Activated T-cell treated with anti-CD3 and anti-CD28 coated beads, Interleukin-2, amount 50 U/mL, for 48 hours (primary cell): Measurements from ENCODE around the gene PLXND1.
A peak's percentile ranks its signal among the peaks of the same experiment; 100 is the strongest.

Source experiments
- DNase-seq, 2 experiments: peaks; one replicate each; pipeline ENCODE4 v3.0.0-alpha.2; 2020

The PLXND1 gene

DNA sequence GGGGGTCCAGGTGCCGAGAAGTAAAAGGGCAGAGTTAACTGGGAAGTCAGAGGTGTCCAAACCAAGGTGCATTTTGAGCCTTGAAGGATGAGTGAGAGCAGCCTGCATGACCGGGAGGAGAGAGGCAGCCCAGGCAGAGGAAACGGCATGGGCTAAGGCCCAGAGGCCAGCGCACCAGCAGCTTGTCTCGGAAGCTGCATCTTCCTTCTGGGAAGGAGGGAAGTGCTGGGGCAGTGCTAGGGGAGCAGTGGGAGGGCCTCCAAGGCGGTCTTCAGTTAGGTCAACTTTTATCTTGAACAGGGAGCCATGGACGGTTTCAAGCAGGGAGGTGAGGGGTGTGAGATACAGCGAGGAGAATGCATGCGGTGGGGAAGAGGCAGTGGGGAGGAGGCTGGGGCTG is 62.5 kb downstream of the PLXND1 start:
- DNase-seq: no peak

DNA sequence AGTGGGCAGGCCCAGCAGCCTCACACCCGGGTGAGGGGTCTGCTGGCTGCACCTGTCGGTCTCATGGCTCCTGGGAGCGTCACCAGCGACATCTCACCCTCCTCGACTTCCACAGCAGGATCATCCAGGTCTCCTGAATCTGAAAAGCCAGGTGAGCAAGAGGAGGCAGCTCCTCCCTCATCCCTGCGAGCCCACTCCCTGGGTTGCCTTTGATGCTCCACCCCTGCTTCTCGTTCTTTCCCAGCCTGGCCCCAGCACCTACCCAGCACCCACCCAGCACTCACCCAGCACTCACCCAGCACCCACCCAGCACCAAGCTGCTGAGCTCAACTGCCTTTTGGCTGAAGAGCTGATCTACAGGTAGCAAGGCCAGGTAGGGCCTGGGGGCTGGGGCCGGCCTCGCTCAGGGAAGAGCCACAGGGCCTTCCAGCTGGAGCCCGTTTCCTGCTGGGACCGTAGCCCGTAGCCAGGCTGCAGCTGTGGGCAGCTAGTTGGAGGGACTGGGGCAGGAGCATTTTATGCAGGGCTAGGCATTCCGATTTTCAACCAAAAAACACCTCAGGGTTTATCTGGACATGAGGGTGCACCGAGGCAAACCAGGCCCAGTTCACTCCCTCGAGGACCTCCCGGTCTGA is 63.2 kb downstream of the PLXND1 start, which contains the start of gene H1-8:
Gene H1-8, plus strand, starts transcription at position 20 of the 635 bp plus-strand sequence. Its CDS starts 44 bp downstream, at position 64.
- DNase-seq: no peak

DNA sequence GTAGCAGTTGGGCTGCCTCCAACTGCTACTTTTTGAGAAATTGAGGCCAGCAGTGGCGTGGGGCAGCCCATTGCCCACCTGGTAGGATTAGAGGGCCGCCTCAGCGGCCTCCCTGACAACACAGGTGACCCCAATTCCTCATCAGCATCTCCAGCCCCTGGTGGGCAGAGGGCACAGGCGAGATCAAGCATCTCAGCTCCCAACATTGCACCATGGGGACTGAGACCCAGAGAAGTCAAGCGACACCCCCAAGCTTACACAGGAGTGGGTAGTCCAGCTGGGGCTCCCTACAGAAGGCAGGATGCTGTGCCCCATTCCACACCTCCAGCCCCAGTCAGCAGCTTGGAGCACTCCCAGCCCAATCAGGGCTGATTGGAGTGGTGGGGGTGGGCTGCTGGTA is 63.7 kb downstream of the PLXND1 start:
- DNase-seq: no peak

DNA sequence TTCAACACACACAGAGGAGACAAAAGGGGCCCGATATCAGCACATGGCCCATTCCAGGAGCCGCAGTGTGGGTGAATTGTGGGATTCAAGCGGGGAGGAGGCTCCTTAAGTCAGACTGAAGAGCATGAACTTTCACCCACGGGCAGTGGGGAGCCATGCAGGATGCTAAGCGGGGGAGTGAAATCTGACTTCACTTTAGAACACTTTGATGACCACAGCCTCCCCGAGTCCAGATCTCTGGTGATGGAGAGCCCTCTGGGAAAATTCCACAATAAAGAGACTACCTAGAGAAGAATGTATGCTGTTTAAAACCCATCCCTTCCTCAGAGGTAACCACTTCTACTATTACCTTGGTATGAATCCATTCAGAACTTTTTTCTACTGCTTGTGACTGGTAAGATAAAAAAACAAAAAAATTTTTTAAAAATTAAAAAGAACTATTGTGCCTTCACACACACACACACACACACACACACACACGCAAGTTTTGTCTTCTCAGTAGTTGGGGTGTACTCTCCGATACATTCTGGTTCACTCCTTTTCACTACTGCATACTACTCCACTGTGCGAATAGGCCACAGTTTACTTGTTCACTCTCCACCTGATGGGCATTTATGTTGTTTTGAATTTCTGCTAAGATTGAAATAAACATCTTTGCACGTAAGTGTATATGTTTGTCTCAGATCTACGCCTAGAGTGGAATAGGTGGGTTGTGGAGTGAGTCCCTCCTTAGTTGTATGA is 65.5 kb downstream of the PLXND1 start:
- DNase-seq: no peak

DNA sequence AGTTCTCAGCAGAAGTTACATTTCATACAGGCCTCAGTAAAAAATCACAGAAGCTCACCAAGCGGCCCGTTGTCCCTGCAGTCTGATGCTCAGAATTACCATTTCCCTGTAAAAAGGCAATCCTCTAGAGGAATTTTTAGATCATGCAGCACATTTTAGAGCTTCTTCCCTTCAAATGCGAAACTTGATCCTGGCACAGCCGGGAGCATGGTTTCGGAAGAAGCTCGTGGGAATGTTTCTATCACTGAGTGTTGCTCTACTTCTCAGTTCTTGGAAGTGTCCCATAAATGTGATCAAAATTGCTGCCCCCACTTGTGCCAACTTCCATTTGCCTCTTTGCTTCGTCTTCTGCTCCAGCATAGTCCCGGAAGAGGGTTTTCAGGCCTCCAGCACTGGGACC is 67.3 kb downstream of the PLXND1 start:
- DNase-seq: no peak

DNA sequence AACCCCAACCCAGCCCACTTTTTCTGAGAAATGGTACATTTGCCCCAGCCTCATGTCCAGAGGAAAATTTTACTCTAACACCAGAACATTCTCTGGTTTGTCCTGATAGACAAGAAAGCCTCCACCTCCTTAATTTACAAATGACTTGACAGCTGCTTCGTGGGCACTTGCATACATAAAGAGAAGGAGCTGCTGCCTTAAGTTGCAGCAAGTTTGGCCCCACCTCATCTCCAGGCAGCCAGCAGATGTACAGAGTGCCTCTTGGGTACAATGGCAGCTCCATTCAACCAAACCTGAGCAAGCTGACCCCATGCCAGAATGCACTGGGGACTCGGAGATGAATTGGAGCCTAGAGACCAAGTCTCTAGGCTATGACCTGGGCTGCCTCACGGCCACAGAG is 69.7 kb downstream of the PLXND1 start:
- no peak for DNase-seq

DNA sequence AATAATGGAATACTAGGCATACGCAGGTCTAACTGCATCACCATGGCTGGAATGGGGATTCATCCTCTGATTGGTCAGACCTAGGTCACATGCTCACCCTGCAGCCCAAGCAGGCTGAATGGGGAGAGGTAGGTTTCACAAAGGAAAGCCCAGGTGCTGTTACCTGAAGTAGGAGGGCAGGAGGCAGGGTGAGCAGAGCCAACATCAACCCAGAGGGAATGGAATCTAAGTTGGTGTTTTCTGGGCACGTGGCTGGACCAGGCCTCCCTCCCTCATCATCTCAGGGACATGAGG is 70.2 kb downstream of the PLXND1 start:
- DNase-seq: no peak

DNA sequence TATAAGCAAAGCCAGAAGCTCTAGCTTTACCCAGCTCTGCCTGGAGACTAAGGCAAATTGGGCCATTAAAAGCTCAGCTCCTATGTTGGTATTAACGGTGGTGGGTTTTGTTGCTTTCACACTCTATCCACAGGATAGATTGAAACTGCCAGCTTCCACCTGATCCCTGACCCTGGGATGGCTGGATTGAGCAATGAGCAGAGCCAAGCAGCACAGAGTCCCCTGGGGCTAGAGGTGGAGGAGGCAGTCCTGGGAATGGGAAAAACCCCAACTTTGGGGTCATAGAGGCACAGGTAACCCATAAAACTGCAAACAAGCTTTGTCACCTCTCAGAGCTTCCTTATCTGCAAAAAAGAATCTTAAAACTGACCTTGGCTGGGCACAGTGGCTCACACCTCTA is 71.4 kb downstream of the PLXND1 start:
- DNase-seq: no peak

DNA sequence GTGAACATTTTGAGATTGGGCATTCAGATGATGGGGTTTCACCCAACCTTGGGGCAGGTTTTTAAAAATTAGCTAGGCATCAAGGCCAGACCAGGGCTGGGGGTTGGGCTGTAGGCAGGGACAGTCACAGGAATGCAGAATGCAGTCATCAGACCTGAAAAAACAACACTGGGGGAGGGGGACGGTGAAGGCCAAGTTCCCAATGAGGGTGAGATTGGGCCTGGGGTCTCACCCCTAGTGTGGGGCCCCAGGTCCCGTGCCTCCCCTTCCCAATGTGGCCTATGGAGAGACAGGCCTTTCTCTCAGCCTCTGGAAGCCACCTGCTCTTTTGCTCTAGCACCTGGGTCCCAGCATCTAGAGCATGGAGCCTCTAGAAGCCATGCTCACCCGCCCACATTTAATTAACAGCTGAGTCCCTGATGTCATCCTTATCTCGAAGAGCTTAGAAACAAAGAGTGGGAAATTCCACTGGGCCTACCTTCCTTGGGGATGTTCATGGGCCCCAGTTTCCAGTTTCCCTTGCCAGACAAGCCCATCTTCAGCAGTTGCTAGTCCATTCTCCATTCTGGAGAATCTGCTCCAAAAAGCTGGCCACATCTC is 71.9 kb downstream of the PLXND1 start:
- no peak for DNase-seq

DNA sequence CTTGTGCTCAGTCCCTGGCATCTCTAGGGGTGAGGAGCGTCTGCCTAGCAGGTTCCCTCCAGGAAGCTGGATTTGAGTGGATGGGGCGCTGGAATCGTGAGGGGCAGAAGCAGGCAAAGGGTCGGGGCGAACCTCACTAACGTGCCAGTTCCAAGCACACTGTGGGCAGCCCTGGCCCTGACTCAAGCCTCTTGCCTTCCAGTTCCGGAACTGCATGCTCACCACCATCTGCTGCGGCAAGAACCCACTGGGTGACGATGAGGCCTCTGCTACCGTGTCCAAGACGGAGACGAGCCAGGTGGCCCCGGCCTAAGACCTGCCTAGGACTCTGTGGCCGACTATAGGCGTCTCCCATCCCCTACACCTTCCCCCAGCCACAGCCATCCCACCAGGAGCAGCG is 73.1 kb downstream of the PLXND1 start:
- DNase-seq: no peak

DNA sequence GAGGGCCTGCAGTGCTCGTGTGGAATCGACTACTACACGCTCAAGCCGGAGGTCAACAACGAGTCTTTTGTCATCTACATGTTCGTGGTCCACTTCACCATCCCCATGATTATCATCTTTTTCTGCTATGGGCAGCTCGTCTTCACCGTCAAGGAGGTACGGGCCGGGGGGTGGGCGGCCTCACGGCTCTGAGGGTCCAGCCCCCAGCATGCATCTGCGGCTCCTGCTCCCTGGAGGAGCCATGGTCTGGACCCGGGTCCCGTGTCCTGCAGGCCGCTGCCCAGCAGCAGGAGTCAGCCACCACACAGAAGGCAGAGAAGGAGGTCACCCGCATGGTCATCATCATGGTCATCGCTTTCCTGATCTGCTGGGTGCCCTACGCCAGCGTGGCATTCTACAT is 74.2 kb downstream of the PLXND1 start:
- DNase-seq: no peak

DNA sequence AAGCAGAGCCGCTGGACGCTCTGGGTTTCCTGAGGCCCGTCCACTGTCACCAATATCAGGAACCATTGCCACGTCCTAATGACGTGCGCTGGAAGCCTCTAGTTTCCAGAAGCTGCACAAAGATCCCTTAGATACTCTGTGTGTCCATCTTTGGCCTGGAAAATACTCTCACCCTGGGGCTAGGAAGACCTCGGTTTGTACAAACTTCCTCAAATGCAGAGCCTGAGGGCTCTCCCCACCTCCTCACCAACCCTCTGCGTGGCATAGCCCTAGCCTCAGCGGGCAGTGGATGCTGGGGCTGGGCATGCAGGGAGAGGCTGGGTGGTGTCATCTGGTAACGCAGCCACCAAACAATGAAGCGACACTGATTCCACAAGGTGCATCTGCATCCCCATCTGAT is 74.8 kb downstream of the PLXND1 start:
- no peak for DNase-seq

DNA sequence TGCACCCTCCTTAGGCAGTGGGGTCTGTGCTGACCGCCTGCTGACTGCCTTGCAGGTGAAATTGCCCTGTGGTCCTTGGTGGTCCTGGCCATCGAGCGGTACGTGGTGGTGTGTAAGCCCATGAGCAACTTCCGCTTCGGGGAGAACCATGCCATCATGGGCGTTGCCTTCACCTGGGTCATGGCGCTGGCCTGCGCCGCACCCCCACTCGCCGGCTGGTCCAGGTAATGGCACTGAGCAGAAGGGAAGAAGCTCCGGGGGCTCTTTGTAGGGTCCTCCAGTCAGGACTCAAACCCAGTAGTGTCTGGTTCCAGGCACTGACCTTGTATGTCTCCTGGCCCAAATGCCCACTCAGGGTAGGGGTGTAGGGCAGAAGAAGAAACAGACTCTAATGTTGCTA is 75.7 kb downstream of the PLXND1 start:
- no peak for DNase-seq

DNA sequence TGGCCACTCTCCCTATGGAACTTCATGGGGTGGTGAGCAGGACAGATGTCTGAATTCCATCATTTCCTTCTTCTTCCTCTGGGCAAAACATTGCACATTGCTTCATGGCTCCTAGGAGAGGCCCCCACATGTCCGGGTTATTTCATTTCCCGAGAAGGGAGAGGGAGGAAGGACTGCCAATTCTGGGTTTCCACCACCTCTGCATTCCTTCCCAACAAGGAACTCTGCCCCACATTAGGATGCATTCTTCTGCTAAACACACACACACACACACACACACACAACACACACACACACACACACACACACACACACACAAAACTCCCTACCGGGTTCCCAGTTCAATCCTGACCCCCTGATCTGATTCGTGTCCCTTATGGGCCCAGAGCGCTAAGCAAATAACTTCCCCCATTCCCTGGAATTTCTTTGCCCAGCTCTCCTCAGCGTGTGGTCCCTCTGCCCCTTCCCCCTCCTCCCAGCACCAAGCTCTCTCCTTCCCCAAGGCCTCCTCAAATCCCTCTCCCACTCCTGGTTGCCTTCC is 76.2 kb downstream of the PLXND1 start:
- no peak for DNase-seq

DNA sequence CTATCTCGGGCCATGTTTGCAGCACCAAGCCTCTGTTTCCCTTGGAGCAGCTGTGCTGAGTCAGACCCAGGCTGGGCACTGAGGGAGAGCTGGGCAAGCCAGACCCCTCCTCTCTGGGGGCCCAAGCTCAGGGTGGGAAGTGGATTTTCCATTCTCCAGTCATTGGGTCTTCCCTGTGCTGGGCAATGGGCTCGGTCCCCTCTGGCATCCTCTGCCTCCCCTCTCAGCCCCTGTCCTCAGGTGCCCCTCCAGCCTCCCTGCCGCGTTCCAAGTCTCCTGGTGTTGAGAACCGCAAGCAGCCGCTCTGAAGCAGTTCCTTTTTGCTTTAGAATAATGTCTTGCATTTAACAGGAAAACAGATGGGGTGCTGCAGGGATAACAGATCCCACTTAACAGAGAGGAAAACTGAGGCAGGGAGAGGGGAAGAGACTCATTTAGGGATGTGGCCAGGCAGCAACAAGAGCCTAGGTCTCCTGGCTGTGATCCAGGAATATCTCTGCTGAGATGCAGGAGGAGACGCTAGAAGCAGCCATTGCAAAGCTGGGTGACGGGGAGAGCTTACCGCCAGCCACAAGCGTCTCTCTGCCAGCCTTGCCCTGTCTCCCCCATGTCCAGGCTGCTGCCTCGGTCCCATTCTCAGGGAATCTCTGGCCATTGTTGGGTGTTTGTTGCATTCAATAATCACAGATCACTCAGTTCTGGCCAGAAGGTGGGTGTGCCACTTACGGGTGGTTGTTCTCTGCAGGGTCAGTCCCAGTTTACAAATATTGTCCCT is 76.9 kb downstream of the PLXND1 start:
- DNase-seq: no peak

DNA sequence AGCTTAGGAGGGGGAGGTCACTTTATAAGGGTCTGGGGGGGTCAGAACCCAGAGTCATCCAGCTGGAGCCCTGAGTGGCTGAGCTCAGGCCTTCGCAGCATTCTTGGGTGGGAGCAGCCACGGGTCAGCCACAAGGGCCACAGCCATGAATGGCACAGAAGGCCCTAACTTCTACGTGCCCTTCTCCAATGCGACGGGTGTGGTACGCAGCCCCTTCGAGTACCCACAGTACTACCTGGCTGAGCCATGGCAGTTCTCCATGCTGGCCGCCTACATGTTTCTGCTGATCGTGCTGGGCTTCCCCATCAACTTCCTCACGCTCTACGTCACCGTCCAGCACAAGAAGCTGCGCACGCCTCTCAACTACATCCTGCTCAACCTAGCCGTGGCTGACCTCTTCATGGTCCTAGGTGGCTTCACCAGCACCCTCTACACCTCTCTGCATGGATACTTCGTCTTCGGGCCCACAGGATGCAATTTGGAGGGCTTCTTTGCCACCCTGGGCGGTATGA is 77.8 kb downstream of the PLXND1 start, which contains the start of gene RHO:
Gene RHO, plus strand, starts transcription at position 51 of the 512 bp plus-strand sequence. Its CDS starts 95 bp downstream, at position 146.
- DNase-seq: no peak

DNA sequence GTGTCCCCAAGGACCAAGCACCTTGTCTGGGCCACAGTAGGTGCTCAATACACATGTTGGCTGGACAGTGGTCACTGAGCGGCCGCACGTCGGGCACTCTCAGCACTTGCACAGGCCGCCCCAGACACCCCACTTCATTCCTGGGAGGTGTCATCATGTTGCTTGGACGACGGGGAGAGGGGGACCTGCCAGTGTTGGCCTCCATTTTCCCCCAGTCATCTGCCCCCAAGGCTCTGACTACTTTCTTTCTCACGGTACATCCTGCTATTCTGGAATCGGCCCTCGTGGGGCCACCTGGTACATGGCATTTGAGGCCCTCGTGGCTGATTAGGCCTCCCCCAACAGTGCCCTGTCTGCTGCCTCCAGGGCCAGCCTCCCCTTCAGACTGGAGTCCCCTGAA is 79.2 kb downstream of the PLXND1 start:
- DNase-seq: no peak

DNA sequence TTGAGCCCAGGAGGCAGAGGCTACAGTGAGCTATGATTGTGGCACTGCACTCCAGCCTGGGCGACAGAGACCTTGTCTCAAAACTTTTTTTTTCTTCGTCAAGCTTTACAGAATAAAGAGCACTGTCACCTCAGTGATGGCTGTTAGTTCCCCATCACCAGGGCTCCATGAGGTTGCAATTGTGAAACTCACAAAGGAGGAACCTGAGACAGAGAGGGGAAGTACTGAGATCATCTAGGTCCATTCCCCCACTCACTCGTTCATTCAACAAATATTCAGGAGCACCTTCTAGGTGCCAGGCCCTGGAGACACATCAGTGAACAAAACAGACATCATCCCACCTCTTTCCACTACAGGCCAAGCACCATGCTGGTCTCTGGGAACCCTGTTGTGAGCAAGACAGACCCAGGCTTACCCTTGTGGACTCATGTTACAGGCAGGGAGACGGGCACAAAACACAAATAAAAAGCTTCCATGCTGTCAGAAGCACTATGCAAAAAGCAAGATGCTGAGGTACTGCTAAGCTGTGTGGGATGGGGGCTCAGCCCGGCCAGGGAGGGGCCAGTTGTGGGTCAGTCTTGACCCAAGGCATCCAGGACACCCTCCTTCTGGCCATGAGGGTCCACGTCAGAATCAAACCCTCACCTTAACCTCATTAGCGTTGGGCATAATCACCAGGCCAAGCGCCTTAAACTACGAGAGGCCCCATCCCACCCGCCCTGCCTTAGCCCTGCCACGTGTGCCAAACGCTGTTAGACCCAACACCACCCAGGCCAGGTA is 80.2 kb downstream of the PLXND1 start:
- no peak for DNase-seq

DNA sequence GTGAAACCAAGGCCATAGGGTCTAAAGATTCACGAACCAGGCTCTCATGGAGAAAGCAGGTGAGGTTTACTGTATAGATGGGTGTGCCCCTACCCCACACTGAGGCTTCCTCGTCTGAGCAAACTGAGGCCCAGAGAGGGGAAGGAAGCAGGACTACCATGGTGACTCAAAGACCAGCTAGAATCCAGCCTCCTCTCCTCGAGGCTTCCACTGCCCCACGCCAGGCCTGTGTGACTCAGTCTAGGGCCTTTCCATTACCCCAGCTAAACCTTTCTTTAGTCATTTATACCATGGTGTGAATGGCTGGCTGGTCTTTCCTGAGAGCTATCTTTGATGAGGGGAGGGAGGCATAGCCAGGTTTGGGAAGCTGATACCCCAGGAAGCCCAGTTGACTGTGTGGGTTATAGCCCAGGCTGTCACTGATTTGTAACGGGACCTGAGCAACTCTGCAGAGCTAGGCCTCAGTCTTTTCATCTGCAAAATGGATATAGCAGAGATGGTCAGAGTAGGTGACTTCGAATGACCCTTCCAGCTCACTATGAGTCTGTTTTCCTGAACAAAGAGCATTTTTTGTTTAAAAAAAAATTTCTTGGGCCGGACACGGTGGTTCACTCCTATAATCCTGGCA is 81.0 kb downstream of the PLXND1 start:
- peak; percentile 25 for DNase-seq

DNA sequence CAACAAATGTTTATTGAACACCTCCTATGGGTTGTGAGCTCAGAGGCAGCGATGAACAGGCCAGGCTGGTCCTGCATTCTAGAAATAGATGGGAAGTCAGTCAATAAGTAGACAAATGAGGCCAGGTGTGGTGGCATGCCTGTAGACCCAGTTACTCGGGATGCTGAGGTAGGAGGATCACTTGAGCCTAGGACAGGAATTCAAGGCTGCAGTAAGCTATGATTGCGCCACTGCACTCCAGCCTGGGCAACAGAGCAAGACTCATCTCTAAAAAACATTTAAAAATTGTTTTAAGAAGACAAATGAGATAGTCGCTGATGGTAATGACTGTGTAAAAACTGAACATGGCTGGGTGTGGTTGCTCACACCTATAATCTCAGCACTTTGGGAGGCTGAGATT is 82.4 kb downstream of the PLXND1 start:
- DNase-seq: no peak

DNA sequence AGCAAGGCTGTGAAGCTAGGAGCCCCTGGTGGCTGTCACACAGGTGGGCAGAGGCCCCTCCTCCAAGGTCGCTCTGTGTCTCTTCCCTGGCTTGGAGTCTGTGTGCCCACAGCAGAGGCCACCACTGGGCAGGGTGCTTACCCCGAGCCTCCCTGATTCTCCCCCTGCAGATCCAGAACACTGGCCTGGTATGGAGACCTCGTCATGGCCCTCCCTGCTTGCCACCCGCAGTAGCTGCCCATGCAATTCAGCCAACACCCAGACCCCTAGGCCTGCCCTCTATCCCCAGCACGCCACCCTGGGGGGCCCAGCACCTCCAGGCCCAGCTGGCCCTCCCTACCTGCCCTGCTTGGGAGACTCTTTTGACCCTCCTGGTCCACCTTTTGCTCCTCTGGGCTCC is 83.5 kb downstream of the PLXND1 start:
- DNase-seq: no peak

DNA sequence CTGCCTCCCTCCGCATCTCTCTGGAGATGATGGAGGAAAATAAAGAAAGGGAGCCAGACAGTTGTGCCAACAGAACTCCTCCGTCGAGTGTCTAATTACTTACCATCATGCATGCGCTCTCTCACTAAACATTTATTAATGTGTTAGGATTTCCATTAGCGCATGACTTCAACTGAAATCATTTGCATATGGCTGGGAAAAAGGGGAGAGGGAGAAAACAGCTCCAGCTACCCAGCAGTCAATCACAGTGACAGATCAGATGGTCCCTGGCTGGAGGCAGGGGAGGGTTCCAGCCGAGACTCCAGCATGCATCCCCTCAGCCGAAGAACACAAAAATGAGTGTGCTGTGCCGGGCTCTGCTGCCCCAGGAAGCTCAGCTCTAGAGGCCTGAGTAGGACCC is 84.9 kb downstream of the PLXND1 start:
- no peak for DNase-seq
